Endodermal cell (in vitro differentiated cells): ENCODE measurements around the gene NOTO. TPM values are rescaled to one million over a fixed set of nuclear protein-coding genes. Genes with fewer than 3 reads are reported as not detected.
A peak's percentile ranks its signal among the peaks of the same experiment; 100 is the strongest.

Experiments
- DNase-seq: peaks from one replicate; pipeline ENCODE4 v3.0.0-alpha.2; 2017
- H3K27ac ChIP-seq: 2 replicates; pipeline ENCODE4 v1.5.1; 2013; ENCODE audit warnings: mild to moderate bottlenecking, low read depth, low read length, moderate library complexity
- H3K27me3 ChIP-seq: 2 replicates; pipeline ENCODE4 v1.6.1; 2013; ENCODE audit warnings: mild to moderate bottlenecking, low read length, moderate library complexity; ENCODE audit not compliant: insufficient read depth, control insufficient read depth, poor library complexity, severe bottlenecking
- H3K36me3 ChIP-seq: 2 replicates; pipeline ENCODE4 v1.7.0; 2013; ENCODE audit warnings: mild to moderate bottlenecking, low read length, moderate library complexity; ENCODE audit not compliant: control insufficient read depth, insufficient read depth
- H3K4me1 ChIP-seq: one replicate; pipeline ENCODE4 v1.7.0; 2013; ENCODE audit warnings: low read length; ENCODE audit not compliant: control insufficient read depth, insufficient read depth
- H3K4me3 ChIP-seq: 2 replicates; pipeline ENCODE4 v1.5.1; 2013; ENCODE audit warnings: mild to moderate bottlenecking, low read length, moderate library complexity
- H3K9ac ChIP-seq: 2 replicates; pipeline ENCODE4 v1.6.1; 2013; ENCODE audit warnings: mild to moderate bottlenecking, low read length, moderate library complexity; ENCODE audit not compliant: poor library complexity, severe bottlenecking; ENCODE audit errors: extremely low read depth
- H3K9me3 ChIP-seq: 2 replicates; pipeline ENCODE4 v1.6.1; 2013; ENCODE audit warnings: mild to moderate bottlenecking, low read length, moderate library complexity; ENCODE audit not compliant: control insufficient read depth
- H3K27ac Mint-ChIP-seq: 2 replicates; pipeline ENCODE4 v1.8.0; 2020; ENCODE audit warnings: mixed read lengths
- H3K27me3 Mint-ChIP-seq: 2 replicates; pipeline ENCODE4 v1.8.0; 2021; ENCODE audit warnings: mild to moderate bottlenecking, mixed read lengths; ENCODE audit not compliant: insufficient read depth
- H3K36me3 Mint-ChIP-seq: 2 replicates; pipeline ENCODE4 v1.8.0; 2020; ENCODE audit warnings: low read depth, mixed read lengths
- H3K4me1 Mint-ChIP-seq: 2 replicates; pipeline ENCODE4 v1.8.0; 2020; ENCODE audit warnings: mixed read lengths
- H3K4me3 Mint-ChIP-seq: 2 replicates; pipeline ENCODE4 v1.8.0; 2020; ENCODE audit warnings: mild to moderate bottlenecking, moderate library complexity, mixed read lengths
- H3K9me3 Mint-ChIP-seq: 2 replicates; pipeline ENCODE4 v1.8.0; 2020; ENCODE audit warnings: mild to moderate bottlenecking, mixed read lengths
- CTCF ChIP-seq: fragments of 200-600 bp; sonication (generic); conservative IDR thresholded peaks from 2 replicates; pipeline ENCODE4 v1.5.0; 2021; ENCODE audit warnings: antibody characterized with exemption, mild to moderate bottlenecking
- WGBS, 2 experiments: methylation state at CpG; one replicate each; pipeline versions ENCODE4 v1.1.5 to v1.1.7; 2013; ENCODE audit warnings: missing lambda C conversion rate in 2 of 2, mixed read lengths in 1 of 2; ENCODE audit not compliant: insufficient coverage in 1 of 2, insufficient read length in 1 of 2; 5-methylcytosine and 5-hydroxymethylcytosine counted together
- total RNA-seq, 2 donors: library from RNA; stranded (reverse); fragmentation: NEBNext Ultra II Directional in 1 of 2; extraction: Animal tissue kit (Norgen Biotek cat#: 25700) in 1 of 2; gene quantifications; 2 replicates in 1 of 2; 3 replicates in 1 of 2; pipeline ENCODE4 v1.2.1, GENCODE V29; 2021

The NOTO gene
- total RNA-seq, 2 donors from 2014 or later, result not detected

GRCh38 chr2:73232403-73233153 lies 30.2 kb downstream of the NOTO start:
- Mint-ChIP-seq H3K4me1 (peaks cover 18% of the 10 kb centered on the region), H3K4me3 (peak overlapping the region; percentile 97), H3K36me3 (no peaks in the 10 kb centered on the region), H3K27me3 (no peaks in the 10 kb centered on the region), H3K9me3 (no peaks in the 10 kb centered on the region), H3K27ac (peak overlapping the region; percentile 30)
- no peaks in the 10 kb centered on the region for H3K9me3 ChIP-seq
- H3K36me3 ChIP-seq, result no peaks in the 10 kb centered on the region
- TF ChIP-seq CTCF, result no peak
- DNase-seq, result peak; percentile 54
- no peak overlapping the region for H3K27ac ChIP-seq
- H3K9ac ChIP-seq, result no peak overlapping the region
- no peaks in the 10 kb centered on the region for H3K27me3 ChIP-seq
- H3K4me1 ChIP-seq, result no peaks in the 10 kb centered on the region
- H3K4me3 ChIP-seq, result peak overlapping the region; percentile 98
- 0 to 9% methylated on average over 19 to 37 of the region's 37 CpGs for WGBS, 2 experiments

- peaks cover 22% of the 10 kb centered on the region for H3K4me1 Mint-ChIP-seq
- peaks cover 3% of the 10 kb centered on the region for H3K36me3 ChIP-seq
- H3K9me3 ChIP-seq, result no peaks in the 10 kb centered on the region
- peak; percentile 100 for DNase-seq
- 0% methylated on average over 33 to 67 of the region's 67 CpGs for WGBS, 2 experiments
- no peaks in the 10 kb centered on the region for H3K4me1 ChIP-seq
- H3K27ac ChIP-seq, result peak within 1 kb of the TSS; percentile 88
- peak within 1 kb of the TSS; percentile 96 for H3K27ac Mint-ChIP-seq
- H3K27me3 Mint-ChIP-seq, result no peaks in the 10 kb centered on the region
- no peak for TF ChIP-seq CTCF
- no peaks in the 10 kb centered on the region for H3K27me3 ChIP-seq
- peak within 1 kb of the TSS; percentile 97 for H3K4me3 Mint-ChIP-seq
- peak within 1 kb of the TSS; percentile 95 for H3K9ac ChIP-seq
- H3K36me3 Mint-ChIP-seq, result no peaks in the 10 kb centered on the region
- peak within 1 kb of the TSS; percentile 98 for H3K4me3 ChIP-seq
- H3K9me3 Mint-ChIP-seq, result no peaks in the 10 kb centered on the region
These were observed 31.0 kb downstream of the NOTO start, which contains the start of gene PRADC1 for GRCh38 chr2:73233154-73233931. PRADC1 (minus strand) TSS chr2:73233239; CDS start chr2:73233160, 79 bp downstream.

- Mint-ChIP-seq H3K9me3 (no peaks in the 10 kb centered on the region), H3K36me3 (peaks cover 2% of the 10 kb centered on the region), H3K27me3 (no peaks in the 10 kb centered on the region), H3K27ac (peak within 1 kb of the TSS; percentile 96), H3K4me3 (peak within 1 kb of the TSS; percentile 97), H3K4me1 (peaks cover 22% of the 10 kb centered on the region)
- no peak for TF ChIP-seq CTCF
- Histone ChIP-seq H3K4me3 (peak within 1 kb of the TSS; percentile 98), H3K4me1 (no peaks in the 10 kb centered on the region), H3K36me3 (peaks cover 11% of the 10 kb centered on the region), H3K9ac (peak within 1 kb of the TSS; percentile 95), H3K27ac (peak within 1 kb of the TSS; percentile 88), H3K27me3 (no peaks in the 10 kb centered on the region), H3K9me3 (no peaks in the 10 kb centered on the region)
- 0 to 1% methylated on average over 25 to 69 of the region's 69 CpGs for WGBS, 2 experiments
- DNase-seq, result peak; percentile 95
These were observed 31.8 kb downstream of the NOTO start, which contains the start of gene CCT7 for GRCh38 chr2:73233932-73234832. CCT7 (plus strand) TSS chr2:73234308; CDS start chr2:73234379, 71 bp downstream.
